ENCODE results near the gene SH2B3.
"Not testable (repeated sequence)": the region's sequence is repeated elsewhere in the genome, so short reads cannot be mapped to it uniquely, and the experiment has no call there.

SH2B3 gene

DNA sequence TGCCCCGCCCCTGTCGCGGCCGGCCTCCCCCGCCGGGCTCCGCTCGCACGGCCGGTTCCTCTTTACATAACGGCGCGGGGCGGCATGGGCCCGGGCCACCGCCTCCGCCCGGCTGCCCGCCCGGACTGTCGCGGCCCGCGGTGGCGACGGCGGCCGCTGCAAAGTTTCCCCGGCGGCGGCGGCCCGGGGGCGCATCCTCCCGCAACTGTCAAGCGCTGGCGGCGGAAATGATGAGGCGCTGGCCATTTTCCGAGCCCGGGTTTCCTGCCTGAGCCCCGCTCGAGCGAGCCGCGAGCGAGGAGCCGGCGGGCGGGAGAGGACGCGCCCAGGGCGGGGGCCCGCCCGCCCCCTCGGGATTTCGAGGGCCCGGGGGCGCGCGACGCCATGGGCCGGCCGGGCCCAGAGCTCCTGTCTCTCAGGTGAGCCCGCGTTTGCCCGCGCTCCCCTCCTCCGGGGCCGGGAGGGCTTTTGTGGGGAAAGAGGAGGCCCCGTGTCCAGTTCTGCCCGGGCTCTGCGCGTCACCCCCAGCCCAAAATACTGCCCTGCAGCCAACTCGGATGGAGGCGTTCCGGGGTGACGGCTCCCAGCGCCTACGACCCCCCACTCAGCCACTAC, at the start of gene SH2B3:
Gene SH2B3 (plus strand): TSS at position 65 of the 615 bp plus-strand sequence. CDS start 12,223 bp downstream, outside the sequence.
- DNase-seq: no peak

- DNase-seq: no peak
Measured at GRCh38 chr12:111359231-111359913, 46.4 kb upstream of the SH2B3 start.

- no peak for DNase-seq
Measured at GRCh38 chr12:111359914-111360276, 45.8 kb upstream of the SH2B3 start.

GRCh38 chr12:111360325-111360930, 45.3 kb upstream of the SH2B3 start:
- DNase-seq: no peak

DNA sequence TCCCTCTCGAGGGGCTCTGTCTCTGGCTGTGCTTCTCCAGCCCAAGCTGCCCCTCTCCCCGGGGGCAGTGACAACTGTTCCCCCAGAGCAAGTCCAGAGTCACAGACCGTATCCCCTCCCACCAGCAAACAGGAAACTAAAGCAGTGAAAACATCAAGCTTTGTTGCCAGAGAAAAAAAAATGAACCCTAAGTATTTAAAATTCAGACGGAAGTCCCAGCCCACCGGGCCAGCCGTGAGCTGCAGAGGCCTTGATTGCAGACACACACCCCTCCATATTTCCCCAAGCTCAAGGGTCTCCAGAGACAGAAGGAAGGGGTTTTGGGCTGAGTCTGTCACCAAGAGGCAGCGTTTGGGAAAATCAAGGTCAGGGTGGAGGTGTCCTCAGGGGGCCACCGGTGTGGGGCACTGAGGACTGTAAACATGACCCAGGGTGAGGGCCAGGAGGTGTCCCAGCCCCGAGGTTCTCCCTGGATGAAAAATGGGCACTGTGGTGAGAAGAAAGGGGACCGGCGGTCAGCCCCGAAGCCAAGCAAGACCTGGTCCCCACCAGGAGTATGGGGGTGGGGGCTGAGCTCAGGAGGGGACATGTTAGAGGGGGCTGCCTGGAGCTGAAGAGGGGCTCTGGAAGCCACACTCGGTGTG, 44.5 kb upstream of the SH2B3 start:
- no peak for DNase-seq

- DNase-seq: no peak
Measured at GRCh38 chr12:111361717-111362576, 43.8 kb upstream of the SH2B3 start.

DNA sequence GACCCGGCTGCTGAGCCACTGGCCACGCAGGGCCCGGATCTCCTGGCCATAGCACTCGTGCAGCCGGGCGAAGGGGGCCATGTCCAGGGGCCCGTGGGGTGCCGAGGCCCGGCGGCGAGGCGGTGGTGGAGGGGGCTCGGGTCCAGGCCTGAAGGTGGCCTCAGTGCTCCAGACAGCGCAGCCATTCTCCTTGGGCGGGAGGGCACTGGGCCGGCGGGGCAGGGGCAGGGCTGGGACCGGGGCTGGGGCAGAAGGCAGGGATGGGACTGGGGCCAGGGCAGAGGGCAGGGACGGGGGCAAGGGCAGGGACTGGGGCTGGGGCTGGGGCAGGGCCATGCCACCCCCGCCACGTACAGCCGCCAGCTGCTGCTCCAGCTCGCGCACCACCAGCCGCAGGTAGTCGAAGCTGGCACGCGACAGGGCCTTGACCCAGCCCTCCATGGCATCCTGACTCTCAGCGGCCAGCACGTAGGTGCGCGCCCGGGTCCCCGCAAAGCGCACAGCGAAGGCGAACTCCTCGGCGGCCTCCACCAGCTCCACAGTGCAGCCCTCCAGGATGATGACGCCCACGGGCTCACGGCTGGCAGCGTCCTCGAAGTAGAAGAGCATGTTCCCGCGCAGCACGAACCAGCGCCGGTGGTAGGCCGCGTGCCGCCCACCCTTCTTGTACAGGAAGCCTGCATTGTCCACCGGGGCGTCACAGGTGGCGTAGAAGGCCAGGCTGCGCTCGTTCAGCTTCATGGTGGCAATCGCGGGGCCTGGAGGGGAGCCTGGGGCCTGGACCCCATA, 42.8 kb upstream of the SH2B3 start:
- DNase-seq: no peak

GRCh38 chr12:111363578-111363977, 42.1 kb upstream of the SH2B3 start:
- no peak for DNase-seq

DNA sequence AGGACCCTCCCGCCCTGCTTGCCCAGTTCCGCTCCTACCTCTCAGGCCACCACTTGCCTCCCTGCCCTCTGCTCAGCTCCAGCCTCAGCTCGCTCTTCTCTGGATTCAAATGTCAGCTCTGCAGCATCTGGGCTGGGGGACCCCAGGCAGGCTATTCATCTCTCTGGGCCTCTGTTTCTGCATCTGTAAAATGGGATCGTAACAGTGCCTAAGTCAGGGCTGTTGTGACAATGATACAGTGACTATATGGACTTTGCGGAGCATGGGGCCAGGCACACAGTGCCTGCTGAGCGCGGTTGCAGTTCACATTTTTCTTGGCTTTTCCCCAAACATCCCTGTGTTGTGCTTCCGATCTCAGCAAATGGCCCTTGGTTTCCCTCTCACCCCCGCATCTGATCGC, 39.6 kb upstream of the SH2B3 start:
- DNase-seq: no peak

GRCh38 chr12:111366583-111366982, 39.1 kb upstream of the SH2B3 start:
- DNase-seq: no peak

DNA sequence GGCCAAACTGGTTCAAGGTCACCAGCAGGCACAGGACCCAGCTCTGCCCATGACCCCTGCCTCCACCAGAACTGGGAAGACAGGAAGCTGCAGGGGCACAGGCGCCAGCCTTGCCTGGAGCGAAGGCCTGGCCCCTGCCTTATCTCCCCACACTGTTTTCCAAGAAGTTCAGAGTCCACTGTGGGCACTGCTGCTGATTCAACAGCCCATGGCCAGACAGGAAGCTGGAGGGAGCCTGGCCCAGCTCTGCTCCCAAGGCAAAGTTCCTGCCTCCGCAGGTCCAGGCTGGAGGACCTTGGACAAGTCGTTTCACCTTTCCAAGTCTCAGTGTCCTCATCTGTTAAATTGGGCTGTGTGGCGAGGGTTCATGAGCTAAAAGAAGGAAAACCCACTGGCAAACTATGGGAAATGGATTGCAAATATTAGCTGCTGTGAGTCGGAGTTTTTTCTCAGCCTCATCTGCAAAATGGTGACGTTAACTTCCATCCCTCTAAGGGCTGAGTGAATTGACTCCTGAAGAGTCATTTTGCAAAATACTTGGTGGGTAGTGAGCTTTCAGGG, 38.0 kb upstream of the SH2B3 start:
- DNase-seq: no peak

DNA sequence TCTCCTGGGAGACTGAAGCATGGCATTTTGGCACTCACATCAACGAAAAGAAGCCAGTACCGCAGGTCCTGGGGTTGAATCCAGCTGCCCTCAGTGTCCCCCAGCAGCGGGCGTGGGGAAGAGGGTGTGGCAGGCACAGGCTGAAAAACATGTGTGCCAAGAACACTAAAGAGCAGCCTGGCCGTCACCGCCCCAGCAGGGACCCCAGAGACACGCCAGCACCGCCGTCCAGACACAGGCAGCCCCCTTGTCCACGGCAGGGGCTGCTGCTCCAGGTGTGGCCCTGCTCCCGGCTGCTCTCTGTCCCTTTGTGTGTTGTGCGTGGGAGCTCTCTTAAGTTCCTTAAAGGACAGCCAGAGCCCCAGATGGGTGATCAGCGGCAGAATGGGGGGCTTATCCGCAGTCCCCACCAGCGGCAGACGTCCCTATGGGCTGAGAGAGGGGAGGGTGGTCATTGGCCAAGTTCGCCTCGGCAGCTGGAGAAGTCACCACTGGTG, 37.4 kb upstream of the SH2B3 start:
- DNase-seq: no peak

DNA sequence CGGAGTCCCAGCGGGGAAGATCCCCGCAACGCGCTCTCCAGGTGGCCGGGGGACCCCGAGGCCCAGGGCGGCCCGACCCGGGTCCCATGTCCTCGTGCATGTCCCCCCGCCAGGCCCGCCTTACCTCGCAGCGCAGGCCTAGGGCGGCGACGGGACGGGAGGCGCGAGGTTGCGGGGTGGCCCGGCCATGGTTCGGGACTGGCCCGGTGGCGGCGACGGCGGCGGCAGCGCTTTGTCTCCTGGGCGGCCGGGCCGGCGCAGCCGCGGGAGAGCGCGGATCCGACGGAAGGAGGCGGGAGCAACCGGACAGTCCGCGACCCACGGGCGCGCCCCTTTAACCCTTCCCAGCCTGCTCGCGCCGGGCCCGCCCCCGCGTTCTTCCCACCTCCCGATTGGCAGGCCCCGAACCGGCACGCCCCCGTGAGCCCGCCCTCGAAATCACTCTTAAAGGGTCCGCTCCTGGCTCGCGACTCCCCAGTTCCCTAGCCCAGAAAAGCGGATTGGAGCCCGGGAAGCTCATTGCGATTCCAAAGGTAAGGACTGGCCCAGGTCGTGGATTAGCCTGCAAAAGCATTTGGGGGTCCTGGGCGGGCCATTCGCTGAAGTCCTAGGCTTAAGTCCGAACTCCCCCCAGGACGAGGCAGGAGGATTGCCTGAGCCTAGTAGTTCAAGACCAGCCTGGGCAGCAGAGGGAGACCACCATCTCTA, 36.8 kb upstream of the SH2B3 start, which contains the start of gene PHETA1:
Gene PHETA1 (minus strand): TSS at position 308 of the 708 bp plus-strand sequence. CDS start 5,668 bp downstream, outside the sequence.
- DNase-seq: peak; percentile 75

DNA sequence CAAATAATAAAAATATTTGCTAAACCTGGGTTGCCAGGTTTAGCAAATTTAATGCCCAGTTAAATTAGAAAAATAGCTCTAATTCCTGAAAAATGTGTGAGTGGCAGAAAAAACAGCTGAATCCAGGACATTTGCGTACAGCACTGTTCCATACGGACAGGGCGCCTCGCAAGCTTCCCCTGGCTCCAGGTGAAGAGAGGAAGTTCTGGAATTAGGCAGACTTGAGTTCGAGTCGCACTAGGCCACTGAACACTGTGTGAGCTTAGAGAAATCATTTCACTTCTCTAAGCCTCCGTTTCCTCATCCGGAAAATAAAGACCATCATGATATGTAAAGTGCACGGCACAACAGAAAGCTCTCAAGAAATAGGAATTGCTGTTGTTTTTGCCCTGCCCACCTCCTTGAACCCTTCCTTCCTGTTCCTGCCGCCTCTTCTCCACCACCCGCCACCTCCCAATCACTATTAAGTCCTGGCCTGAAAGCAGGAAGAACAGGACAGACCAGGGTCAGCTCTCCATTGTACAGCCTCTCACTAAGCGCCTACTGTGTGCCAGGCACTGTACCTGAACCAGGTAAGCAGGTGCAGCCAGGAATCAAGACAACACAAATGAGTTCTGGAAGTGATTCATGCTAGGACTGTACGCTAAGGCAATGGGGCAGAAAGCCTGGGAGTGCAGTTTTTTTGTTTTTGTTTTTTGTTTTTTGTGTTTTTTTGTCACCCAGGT, 36.1 kb upstream of the SH2B3 start:
- peak; percentile 5 for DNase-seq

GRCh38 chr12:111373231-111373630, 32.5 kb upstream of the SH2B3 start:
- DNase-seq: not testable (repeated sequence)

GRCh38 chr12:111377440-111377839, 28.3 kb upstream of the SH2B3 start:
- no peak for DNase-seq

- no peak for DNase-seq
Measured at GRCh38 chr12:111379942-111380554, 25.7 kb upstream of the SH2B3 start.

DNA sequence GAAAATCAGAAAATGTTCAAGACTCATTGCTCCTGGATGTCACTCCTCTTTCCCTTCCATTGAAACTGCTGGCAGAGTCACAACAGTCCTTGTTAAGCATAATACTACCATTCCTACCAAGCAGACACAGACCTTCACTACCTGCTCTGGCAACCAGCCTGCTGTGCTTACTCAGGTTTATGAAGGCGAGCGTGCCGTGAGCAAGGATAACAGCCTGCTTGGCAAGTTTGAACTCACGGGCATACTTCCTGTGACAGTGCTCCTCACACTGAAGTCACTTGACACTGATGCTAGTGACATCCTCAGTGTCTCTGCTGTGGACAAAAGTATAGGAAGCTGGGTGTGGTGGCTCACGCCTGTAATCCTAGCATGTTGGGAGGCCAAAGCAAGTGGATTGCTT, 21.1 kb upstream of the SH2B3 start:
- no peak for DNase-seq

DNA sequence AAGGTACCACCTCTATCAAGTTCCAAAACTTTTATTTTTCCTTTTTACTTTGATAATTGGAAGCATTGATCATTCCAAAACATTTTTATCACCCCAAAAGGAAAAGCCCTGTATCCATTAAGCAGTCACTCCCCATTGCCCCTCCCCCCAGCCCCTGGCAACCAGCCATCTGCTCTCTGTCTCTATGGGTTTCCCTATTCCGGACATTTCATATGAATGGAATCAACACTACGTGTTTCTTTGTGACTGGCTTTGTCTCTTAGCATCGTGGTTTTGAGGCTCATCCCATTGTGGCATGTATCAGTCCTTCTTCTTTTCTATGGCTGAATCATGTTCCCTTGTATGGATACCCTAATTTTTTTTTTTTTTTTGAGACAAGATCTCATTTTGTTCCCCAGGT, 18.8 kb upstream of the SH2B3 start:
- no peak for DNase-seq
